Panc1 (cell line): ENCODE data around the gene HADH.

ENCODE experiments used
- POLR2AphosphoS5 ChIP-seq: IDR thresholded peaks from 2 replicates; pipeline ENCODE4 v1.6.1; 2012; ENCODE audit warnings: mild to moderate bottlenecking, low read depth, low read length, moderate library complexity
- SIN3A ChIP-seq: IDR thresholded peaks from 2 replicates; pipeline ENCODE4 v1.6.1; 2012; ENCODE audit warnings: low read depth, mild to moderate bottlenecking, low read length, moderate library complexity, borderline replicate concordance; ENCODE audit not compliant: insufficient read depth
- TF ChIP-seq, protein P1 (sequence below): fragments of 450-650 bp; IDR thresholded peaks from 2 replicates; pipeline ENCODE4 v1.5.1; 2017; ENCODE audit warnings: mild to moderate bottlenecking
- TF ChIP-seq, protein P2 (sequence below), 2 experiments: IDR thresholded peaks; 2 replicates each; pipeline ENCODE4 v1.6.1; 2011 to 2012; ENCODE audit warnings: low read depth in 2 of 2, control low read depth in 1 of 2, low read length in 1 of 2, mild to moderate bottlenecking in 1 of 2, moderate library complexity in 1 of 2; ENCODE audit not compliant: insufficient read depth in 1 of 2

DNA sequence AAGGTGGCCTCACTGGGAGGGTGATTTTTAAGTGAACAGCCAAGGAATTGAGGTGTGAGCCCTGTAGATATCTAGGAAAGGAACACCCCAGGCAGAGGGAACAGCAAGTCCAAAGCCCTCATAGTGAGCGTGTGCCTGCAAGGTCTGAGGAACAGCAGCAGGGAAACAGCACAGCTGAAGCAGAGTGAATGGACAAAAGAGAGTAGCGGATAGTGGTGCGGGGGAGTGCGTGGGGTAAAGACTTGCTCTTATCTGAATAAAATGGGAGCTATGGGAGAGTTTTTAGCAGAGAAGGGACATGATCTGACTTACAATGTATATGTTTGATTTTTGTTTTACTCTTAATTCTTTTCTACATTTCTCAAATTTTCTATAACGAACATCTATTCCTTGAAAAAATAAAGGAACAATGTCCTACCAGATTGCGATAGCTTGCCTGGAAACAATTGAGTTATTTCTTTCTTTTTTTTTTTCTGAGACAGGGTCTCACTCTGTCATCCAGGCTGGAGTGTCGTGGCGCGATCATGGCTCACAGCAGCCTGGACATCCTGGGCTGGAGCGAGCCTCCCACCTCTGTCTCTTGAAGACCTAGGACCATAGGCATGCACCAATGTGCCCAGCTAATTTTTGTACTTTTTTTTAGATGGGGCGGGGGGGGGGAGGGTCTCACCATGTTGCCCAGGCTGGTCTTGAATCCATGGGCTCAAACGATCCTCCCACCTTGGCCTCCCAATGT lies 19.5 kb upstream of the HADH start:
- TF ChIP-seq, protein P1, sequence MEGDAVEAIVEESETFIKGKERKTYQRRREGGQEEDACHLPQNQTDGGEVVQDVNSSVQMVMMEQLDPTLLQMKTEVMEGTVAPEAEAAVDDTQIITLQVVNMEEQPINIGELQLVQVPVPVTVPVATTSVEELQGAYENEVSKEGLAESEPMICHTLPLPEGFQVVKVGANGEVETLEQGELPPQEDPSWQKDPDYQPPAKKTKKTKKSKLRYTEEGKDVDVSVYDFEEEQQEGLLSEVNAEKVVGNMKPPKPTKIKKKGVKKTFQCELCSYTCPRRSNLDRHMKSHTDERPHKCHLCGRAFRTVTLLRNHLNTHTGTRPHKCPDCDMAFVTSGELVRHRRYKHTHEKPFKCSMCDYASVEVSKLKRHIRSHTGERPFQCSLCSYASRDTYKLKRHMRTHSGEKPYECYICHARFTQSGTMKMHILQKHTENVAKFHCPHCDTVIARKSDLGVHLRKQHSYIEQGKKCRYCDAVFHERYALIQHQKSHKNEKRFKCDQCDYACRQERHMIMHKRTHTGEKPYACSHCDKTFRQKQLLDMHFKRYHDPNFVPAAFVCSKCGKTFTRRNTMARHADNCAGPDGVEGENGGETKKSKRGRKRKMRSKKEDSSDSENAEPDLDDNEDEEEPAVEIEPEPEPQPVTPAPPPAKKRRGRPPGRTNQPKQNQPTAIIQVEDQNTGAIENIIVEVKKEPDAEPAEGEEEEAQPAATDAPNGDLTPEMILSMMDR = no peak
- TF ChIP-seq, protein P2, sequence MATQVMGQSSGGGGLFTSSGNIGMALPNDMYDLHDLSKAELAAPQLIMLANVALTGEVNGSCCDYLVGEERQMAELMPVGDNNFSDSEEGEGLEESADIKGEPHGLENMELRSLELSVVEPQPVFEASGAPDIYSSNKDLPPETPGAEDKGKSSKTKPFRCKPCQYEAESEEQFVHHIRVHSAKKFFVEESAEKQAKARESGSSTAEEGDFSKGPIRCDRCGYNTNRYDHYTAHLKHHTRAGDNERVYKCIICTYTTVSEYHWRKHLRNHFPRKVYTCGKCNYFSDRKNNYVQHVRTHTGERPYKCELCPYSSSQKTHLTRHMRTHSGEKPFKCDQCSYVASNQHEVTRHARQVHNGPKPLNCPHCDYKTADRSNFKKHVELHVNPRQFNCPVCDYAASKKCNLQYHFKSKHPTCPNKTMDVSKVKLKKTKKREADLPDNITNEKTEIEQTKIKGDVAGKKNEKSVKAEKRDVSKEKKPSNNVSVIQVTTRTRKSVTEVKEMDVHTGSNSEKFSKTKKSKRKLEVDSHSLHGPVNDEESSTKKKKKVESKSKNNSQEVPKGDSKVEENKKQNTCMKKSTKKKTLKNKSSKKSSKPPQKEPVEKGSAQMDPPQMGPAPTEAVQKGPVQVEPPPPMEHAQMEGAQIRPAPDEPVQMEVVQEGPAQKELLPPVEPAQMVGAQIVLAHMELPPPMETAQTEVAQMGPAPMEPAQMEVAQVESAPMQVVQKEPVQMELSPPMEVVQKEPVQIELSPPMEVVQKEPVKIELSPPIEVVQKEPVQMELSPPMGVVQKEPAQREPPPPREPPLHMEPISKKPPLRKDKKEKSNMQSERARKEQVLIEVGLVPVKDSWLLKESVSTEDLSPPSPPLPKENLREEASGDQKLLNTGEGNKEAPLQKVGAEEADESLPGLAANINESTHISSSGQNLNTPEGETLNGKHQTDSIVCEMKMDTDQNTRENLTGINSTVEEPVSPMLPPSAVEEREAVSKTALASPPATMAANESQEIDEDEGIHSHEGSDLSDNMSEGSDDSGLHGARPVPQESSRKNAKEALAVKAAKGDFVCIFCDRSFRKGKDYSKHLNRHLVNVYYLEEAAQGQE (IDR thresholded peaks at IDR 0.05; ENCODE audit: insufficient read depth in 1 of 2, low read depth in 2 of 2, low read length in 1 of 2) = no peak
- TF ChIP-seq SIN3A = no peak
- TF ChIP-seq POLR2AphosphoS5 = no peak
